ENCODE data around the gene LY6G5B.

DNA sequence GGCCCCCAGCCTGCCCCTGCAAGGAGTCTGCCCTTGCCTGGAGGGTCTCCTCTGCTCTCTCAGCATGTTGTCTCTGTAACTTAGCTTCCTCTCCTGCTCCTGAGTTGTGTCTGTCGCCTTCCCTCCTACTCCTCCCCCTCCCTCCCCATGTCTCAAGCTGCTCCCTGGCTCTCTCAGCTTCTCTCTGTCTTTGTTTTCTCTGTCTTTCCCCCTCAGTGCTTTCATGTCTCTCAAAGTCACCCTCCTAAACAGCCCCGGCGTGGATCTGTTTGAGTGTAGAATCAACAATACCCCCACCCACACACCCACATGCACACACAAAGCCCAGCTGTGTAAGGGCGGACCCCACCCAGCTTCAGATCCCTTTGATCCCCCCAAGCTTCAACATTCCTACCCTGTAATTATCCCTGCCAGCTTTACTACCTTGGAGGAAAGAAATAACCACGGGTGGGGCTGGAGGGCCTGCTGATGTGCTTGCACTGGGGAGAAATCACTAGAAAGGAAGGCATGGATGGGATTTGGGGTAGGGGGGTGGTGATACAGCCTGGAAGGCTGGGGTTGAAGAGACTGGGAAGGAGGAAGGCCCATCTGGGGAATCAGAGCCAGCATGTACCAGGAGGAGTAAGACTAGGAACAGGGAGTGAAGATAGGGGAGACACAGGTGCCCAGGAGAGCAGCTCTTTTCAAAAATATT lies 44.4 kb downstream of the LY6G5B start:
- TF ChIP-seq POLR2AphosphoS5 (IDR thresholded peaks at IDR 0.05; ENCODE audit: low read depth, low read length) (no peak), POLR2A (IDR thresholded peaks at IDR 0.05; ENCODE audit: low read depth, low read length) (no peak), TAF1 (IDR thresholded peaks at IDR 0.05; ENCODE audit: low read depth, low read length) (no peak)
